Activated effector memory CD4-positive, alpha-beta T cell treated with anti-CD3 and anti-CD28 coated beads, Interleukin-2, amount 50 U/mL, for 16 hours (primary cell): ENCODE measurements around the gene TEX10.
"Not testable (repeated sequence)": the region's sequence is repeated elsewhere in the genome, so short reads cannot be mapped to it uniquely, and the experiment has no call there.

ENCODE experiments used
- DNase-seq: peaks from one replicate; pipeline ENCODE4 v3.0.0-alpha.2; 2020

The TEX10 gene

DNA sequence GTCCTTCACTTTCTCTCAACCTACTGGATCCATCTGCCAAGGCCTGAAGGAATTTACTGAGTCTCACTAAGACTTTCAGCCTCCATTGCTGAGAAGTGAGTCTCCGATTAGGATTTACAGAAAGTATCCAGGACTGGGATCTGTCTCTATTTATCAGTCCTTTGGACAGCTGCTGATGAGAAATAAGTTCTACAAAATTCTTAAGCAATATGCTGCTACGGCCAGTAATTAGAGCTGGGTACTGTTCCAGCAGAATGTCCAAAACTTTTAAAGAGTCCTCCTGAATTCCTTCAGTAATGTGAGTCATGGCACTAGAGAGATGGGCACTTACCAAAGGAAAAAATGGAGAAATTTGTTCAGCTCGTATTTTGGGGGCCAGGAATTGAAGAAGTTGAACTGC lies 5.9 kb downstream of the TEX10 start:
- DNase-seq, result no peak

DNA sequence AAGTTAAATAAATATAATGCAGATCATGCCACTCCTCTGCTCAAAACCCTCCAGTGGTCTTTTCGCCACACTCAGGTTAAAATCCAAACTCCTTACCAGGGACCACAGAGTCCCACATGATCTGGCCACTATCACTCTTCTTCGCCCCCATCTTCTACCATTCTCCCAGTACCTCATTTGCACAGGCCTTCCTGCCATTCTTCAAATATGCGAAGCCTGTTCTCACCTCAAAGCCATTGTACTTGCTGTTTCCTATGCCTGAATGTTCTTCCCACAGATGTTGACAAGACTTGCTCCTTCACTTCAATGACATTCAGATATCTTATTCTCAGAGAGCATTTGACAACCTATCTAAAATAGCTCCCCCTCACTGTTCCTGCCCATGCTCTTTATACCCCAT lies 10.9 kb downstream of the TEX10 start:
- DNase-seq, result no peak

DNA sequence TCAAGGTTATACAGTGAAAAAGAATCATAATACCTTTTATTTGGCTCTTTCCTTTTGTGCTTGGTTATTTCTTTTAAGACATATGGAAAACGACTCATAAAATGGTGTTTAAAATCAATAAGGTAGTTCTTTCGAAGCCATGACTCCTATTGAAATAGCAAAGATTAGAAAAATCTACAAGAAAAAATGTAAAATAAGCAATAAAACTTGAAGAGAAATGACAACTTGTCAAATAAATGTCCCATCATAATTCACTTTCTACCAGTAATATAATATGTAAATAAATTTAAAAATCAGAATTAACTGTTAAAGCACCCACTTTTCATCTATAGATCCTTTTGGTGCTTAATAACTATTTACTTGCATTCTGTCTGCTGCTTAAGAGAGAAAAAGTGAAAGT lies 12.5 kb downstream of the TEX10 start:
- DNase-seq, result no peak

DNA sequence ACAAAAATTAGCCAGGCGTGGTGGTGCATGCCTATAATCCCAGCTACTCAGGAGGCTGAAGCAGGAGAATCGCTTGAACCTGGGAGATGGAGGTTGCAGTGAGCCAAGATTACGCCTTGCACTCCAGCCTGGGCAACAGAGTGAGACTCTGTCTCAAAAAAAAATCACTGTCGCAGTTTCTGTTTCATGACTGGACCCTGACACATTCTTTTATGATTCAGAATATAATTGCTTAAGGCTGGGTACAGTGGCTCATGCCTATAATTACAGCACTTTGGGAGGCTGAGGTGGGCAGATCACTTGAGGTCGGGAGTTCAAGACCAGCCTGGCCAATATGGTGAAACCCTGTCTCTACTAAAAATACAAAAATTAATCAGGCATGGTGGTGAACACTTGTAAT lies 14.0 kb downstream of the TEX10 start:
- DNase-seq, result not testable (repeated sequence)

DNA sequence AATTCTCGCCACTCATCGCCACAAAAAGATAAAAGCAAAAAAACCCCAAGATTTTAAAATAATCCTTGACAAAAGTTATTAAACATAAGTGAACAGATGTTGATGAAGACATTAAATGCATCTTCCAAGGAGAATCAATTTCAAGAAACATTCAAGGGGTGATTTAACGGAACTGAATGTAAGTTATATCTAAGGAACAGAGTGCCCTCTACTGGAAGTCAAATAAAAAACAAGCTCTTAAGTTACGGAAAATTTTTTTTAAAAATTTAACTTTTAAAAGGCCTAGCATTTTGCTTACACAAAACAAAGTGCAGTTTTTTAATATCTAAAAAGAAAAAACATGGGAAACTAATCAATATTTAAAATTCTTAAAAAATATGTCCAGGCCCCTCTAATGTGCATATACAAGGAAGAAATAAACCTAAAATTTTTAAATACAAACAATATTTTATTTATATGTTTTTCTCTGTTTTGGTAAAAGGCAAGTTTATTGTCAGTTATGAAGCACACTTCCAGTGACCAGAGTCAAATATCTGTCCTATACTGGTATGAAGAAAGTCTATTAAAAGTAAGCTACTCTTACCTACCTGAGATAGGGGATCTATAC lies 28.0 kb downstream of the TEX10 start:
- no peak for DNase-seq

DNA sequence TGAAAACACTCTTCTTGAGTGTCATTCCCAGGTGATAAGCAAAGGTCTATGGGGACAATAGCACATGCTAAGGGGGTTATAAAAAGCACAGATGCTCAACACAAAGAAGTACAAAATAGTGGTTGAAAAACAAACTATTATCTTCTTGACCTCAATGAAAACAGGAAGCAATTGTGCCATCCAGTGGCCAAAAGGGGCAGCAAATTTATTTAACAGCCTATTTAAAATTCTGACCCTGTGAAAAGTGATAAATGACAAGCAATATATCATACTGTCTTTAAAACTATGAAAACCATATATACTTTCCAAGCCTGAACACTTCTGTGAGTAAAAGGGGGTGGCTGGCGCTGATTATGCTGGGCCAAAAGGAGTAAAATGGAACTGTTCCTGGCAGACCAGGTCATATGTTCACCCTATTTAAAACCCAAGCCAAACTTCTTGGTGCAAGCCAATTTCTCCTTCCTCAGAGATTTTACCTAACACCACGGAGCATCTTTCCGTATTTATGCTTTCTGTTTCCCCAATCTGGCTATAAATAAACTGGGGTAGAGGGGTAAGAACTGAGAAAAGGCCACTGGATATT lies 29.7 kb downstream of the TEX10 start:
- DNase-seq, result peak; percentile 65

DNA sequence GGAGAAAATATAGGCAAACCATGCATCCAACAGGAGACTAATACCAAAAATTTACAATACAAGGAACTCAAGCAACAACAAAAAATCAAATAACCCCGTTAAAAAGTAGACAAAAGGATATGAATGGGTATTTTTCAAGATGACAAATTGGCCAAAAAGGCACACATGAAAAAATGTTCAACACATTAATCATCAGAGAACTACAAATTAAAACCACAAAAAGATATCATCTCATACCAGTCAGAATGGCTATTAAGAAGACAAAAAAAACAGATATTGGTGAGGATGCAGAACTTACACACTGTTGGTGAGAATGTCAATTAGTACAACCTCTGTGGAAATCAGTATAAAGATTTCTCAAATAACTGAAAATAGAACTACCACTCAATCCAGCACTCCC lies 35.0 kb downstream of the TEX10 start:
- no peak for DNase-seq

DNA sequence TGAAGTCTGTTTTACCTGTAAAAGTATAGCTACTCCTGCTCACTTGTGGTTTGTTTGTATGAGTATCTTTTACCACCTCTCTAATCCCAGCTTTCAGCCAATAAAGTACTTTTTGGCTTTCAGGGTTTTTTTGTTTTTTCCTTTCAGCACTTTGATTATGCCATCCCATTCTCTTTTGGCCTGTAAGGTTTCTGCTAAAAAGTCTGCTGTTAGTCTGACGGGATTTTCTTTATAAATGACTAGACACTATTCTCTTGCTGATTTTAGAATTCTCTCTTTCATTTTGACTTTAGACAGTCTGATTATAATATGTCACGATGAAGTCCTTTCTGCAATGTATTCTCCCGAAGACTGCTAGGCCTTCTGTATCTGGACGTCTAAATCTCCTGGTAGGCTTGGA lies 37.2 kb downstream of the TEX10 start:
- no peak for DNase-seq

DNA sequence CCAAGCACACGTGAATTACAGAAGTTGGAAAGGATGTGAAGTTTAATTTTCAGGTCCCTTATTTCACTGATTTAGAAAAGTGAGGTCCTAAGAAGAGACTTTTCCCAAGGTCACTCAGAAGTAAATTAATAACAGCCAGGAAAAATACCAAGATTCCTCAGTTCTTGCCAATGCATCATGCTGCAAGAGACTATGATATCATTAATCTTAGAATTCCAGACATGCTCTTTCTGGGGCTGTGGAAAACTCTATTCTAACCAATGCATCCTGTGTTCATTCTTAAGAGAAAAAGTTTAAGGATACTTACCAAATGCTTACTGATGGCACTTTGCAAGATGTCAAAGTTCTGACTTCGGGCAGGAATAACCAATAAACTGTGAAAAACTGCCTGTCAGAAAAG lies 42.8 kb downstream of the TEX10 start:
- DNase-seq, result no peak

DNA sequence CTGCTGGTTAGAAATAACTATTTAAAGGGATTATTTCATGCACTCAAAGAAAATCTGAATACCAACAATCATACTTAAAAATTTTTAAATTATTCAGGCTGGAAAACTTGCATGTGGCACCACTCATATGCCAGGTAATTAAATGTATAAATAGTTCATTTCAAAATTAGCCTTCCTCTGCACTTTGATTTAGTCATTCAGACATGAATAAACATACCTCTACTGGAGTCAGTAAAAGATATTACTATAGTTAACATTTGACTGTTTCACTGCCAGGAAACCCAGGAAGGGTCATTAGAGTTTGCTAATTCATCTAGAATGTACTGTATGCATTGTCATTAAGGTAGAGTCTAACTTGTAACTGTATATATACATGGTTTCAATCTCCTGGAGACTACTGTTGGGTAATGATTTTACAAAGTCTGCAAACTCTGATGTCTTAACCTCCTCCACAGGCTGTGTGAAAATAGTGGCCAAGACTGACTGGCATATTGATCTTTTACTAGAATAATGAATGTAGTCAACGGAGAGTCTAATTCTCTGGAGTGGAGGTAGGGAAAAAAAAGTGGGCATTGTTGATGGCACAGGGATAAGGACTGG lies 43.7 kb downstream of the TEX10 start:
- DNase-seq, result no peak

DNA sequence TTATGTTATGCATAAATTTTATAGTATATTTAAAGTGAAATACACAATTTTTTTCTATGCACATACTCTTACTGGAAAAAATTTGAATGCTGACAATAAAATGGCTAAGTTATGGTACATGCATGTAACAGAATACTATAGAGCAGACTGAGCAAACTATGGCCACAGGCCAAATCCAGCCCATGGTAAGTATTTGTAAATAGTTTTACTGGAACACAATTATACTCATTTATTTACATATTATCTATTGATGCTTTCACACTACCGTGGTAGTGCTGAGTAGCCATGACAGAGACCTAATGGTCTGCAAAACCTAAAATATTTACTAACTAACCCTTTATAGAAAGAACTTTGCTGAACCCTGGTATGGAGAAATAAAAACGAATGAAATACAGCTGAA lies 45.7 kb downstream of the TEX10 start:
- DNase-seq, result no peak

DNA sequence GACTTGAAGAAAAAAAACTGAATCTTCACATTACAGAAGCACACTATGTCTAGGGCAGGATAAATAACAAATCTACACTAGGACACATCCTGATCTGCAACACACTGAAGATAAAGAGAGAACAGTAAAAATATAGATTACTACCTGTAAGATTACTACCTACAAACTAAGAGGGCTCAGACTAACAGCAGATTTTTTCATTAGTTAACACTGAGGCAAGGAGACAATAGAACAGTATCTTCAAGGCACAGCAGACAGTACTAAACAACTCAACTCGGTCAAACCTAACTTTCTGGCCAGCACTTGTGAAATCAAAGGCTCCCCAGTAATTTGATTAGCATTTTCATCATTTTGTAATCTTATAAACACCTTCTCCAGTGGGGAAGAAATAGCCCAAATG lies 46.5 kb downstream of the TEX10 start:
- no peak for DNase-seq

DNA sequence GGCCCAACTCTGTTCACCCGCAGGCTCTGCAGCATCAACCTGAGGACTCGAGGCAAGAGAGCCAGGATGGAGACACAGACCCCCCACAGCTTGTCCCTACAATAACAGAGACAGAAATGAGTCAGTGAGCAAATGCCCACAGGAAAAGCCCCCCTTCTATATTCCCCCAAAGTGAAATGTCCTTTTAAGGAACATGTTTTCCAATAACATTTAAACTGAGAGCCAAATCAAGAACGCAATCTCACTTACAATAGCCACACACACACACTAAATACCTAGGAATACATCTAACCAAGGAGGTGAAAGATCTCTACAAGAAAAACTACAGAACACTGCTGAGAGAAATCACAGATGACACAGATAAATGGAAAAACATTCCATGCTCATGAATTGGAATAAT lies 49.0 kb downstream of the TEX10 start:
- DNase-seq, result no peak

DNA sequence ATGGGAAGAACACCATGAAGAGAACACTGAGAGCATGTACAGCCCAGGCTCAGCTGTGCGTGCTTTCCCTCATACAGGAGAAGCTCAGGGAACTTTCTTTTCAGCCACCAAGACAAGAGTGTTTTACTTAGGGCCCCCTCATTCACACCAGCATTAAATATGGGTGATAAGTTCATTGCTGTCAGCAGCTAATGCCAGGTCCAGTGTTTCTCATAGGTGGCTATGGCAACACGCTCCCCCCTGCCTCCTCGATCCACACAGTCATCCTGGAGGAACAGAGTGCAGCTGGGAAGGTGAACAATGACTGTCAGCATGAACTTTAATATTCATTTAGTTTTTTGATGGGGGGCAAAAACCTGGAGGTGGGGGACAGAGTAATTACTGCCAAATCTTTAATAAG lies 54.4 kb downstream of the TEX10 start:
- DNase-seq, result no peak

DNA sequence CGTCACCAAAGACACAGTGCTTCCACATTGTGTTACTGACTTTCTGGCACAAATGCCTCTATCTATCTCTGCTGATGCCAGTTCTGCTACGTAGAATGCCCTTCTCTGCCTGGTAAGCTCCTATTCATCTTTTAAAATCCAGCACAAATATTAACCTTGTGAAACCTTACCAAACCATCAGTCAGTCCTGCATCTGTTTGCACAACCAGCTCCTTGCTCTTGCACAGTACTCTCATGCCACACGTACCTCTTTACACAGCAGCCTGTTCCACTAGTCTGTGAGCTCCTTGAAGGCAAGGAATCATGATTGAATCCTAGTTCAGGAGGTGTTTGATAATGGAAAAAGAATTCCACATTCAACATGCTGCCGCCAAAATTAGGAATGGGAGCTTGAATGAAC lies 56.3 kb downstream of the TEX10 start:
- DNase-seq, result no peak

DNA sequence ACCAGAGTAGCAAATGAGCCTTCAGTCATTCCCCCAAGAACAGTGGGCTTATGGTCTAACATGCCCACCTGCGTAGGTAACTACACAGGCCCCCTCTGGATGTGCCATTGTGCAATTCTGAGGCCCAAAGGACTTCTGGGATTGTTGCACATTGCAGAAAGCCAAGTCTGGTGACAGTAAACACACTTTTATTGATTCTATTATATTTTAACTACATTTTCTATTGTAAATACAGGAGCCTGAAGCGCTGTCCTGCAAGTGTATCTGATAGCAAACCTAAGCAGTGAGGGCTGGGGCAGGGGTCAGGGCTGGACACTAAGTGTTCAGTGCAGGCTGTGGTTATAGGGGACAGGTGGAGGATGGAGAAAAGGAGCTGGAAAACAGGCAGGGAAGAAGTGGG lies 57.5 kb downstream of the TEX10 start:
- DNase-seq, result no peak

DNA sequence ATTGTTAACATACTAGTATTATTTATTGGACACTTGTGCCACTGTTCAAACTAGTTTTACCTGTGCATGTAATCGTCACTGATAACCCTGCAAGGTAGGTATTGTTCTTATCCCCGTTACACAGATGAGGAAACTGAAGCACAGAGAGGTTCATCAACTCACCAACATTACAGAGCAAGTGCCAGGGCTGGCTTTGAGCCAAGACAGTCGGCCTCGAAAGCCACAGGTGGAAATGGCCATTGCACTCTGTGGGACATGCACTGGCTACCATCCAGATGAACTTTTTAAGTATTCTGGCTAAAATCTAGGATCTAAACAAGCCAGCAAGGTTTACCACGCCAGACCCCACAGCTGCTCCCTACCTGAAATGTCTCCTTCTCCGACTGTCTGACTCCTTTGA lies 57.9 kb downstream of the TEX10 start:
- no peak for DNase-seq

DNA sequence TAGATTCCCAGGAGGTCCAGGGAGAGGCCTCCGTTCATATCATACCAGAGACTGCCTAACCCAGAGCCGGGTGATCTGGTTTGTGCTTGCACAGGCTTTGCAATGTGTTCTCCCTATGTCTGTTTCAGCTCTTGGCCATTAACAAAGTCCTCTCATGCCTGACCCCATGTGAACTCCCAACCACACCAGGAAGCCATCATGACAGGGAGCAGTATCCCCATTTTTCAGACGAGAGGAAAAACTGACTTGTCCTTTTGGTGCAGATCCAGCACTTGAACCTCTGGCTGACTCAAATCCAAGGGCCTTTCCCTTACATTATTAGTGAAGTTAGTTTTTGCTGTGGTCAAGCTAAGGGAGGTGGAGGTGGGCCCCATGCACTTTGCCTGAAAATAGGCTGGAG lies 58.4 kb downstream of the TEX10 start:
- no peak for DNase-seq

DNA sequence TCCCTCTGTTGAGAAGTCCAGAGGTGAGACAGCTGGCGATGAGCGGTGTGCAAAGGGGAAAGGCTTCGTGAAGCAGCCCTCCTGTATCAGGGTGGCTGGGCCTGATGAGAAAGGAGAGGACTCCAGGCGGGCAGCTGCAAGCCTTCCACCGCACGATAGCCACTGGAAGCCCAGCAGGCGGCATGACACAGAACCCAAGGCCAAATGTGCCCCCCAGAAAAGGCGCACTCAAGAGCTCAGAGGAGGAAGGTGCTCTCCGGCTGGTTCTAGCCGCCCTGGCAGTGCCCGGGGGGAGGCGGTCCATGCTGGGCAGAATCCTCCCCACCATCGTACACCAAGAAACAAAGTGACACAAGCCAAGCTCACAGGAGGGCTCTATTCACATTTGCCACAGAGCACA lies 60.3 kb downstream of the TEX10 start:
- DNase-seq, result no peak

DNA sequence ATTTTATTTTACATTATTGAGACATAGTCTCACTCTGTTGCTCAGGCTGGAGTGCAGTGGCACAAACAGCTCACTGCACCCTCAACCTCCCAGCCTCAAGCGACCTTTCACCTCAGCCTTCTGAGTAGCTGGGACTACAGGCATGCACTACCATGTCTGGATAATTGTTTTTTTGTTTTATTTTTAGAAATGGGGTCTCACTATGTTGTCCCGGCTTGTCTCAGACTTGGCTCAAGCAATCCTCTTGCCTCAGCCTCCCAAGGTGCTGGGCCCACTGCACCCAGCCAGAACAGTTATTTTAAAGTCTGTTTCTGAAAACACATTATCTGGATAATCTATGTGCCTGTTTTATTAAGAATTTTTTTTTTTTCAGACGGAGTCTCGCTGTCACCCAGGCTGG lies 62.0 kb downstream of the TEX10 start:
- DNase-seq, result no peak

DNA sequence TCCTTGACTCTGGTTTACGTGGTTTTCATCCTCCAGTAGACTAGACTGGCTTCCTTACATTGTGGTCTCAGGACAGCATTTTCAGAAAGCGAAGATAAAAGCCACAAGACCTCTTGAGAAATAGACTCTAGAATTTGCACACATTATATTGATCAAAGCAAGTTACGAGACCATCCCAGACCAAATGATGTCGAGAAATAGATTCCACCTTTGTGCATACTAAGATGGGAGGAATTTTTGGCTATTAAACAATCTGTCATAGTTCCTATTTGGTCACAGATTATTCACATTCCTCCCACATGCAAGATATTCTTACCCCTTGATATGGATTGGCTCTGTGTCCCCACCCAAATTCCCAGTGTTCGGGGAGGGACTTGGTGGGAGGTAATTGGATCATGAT lies 65.6 kb downstream of the TEX10 start:
- DNase-seq, result no peak

DNA sequence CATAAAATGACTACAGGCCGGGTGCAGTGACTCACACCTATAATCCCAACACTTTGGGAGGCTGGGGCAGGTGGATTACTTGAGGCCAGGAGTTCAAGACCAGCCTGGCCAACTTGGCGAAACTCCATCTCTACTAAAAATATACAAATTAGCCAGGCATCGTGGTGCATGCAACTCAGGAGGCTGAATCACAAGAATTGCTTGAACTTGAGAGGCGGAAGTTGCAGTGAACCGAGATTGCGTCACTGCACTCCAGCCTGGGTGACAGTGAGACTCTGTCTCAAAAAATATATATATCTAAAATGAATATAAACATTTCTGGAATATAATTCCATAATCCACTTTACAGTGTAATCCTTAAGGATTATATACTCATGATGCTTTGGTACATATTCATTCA lies 66.5 kb downstream of the TEX10 start:
- no peak for DNase-seq

DNA sequence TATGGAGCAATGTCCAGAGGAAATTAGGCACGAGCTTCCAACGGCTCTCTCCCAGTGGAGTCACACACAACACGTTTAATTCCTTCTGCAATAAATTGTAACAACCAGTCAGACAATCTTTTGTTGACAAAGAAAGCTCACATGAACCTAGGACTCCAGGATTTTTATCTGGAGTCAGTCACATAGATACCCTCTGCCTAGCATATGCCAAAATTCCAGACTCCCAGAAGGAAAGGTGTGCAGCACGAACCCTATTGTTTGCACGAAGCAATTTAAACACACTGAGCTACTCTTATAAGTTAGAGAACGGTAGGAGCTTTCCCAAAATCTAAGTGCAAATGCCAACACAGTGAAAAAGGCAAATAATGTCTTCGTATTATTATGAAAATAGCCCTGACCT lies 67.1 kb downstream of the TEX10 start:
- DNase-seq, result no peak

DNA sequence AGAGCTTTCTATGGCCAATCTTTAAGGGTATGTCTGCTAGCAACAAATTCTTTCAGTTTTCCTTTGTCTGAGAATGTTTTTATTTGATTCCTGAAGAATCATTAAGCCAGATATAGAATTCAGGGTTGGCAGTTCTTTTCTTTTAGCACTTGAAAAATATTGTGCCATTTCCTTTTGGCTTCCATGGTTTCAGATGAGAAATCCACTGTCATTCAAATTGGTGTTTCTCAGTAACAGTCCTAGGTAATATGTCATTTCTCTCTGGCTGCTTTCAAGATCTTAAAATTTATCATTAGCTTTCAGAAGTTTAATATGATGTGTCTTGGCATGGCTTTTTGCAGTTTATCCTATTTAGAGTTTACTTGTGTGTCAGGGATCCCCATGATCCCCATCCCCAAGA lies 67.7 kb downstream of the TEX10 start:
- no peak for DNase-seq

DNA sequence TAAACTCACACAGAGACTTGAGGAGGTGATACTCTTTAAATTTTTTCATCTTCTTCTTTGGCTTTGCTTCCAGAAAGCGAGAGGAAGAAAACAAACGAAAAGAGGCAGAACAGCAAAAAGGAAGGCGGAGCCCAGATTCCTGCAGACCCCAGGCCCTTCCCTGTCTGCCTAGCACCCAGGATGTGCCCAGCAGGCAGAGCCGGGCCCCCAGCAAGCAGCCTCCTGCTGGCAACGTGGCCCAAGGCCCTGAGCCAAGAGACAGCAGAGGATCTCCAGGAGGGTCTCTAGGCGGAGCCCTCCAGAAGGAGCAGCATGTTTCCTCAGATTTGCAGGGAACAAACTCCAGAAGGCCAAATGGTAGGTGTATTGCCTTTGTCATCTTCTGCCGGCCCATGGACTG lies 68.5 kb downstream of the TEX10 start:
- no peak for DNase-seq
